Measurements from ENCODE around the gene ANO7.
"Not testable (repeated sequence)": the region's sequence is repeated elsewhere in the genome, so short reads cannot be mapped to it uniquely, and the experiment has no call there.

The ANO7 gene

DNA sequence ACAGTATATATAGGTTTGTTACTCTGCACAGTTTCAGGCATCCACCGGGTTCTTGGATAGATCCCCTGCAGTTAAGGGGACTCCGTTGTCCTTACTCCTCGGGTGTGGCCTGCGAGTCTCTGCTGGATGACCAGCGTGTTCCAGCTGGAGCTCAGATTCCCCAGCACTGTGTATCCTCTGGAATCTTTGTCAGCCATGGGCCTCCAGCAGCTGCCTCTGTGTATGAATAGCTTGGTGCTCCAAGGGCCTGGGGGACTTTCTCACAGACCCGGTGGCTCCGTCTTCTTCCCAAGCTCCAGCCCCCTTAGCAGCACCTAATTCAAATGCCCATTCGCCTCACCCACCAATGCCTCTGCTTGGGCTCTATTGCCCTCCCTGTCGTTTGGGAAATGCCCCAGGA, 6.3 kb downstream of the ANO7 start:
- DNase-seq, result no peak

DNA sequence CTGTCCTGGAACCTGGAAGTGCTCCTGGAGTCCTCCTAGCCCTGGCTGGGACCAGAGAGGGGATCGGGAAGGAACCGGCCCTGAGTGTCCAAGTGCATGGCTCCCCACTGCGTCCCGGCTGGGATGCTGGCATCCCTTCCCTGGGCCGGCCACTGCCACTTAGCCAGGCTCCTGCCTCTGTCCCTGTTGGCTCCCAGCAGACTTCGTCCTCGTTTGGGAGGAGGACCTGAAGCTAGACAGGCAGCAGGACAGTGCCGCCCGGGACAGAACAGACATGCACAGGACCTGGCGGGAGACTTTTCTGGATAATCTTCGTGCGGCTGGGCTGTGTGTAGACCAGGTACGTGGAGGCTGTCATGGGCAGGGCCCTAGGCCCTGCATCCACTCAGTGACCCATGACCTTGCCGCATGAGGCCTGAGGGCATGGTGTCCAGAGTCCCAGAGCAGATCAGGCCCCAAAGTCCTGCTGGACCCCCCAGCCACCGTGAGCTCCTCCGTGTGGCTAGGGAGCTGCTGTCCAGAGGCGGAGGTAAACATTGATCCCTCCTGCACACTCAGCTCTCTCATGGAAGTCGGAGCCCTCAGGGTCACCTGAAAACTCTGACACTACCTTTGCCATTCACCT, 7.1 kb downstream of the ANO7 start:
- DNase-seq, result no peak

DNA sequence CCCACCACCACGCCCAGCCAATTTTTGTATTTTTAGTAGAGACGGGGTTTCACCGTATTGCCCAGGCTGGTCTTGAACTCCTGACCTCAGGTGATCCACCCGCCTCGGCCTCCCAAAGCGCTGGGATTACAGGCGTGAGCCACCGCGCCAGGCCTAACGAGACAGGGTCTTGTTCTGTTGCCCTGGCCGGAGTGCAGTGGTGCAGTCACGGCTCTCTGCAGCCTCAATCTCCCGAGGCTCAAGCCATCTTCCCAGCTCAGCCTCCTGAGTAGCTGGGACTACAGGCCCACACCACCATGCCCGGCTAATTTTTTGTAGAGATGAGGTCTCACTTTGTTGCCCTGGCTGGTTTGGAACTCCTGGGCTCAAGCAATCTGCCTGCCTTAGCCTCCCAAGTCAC, 8.8 kb downstream of the ANO7 start:
- not testable (repeated sequence) for DNase-seq

DNA sequence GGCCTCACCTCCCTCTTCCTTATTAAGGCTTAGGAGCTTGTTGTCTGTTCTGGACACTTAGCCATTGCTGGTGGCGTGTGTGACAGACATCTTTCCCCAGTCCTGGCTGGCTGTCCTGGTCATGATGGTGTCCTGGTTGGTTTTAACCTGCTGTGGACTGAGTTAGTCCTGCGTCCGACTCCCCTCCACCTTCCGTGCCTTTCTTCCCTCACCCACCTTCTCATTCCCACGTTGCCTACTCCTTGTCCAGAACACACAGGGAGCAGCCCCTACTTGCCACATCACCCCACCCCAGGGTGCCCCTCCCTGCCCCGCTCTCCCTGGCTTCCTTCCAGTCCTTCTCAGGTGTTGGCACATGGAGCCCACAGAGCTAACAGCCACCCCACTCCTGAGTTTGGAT, 9.5 kb downstream of the ANO7 start:
- DNase-seq, result no peak

DNA sequence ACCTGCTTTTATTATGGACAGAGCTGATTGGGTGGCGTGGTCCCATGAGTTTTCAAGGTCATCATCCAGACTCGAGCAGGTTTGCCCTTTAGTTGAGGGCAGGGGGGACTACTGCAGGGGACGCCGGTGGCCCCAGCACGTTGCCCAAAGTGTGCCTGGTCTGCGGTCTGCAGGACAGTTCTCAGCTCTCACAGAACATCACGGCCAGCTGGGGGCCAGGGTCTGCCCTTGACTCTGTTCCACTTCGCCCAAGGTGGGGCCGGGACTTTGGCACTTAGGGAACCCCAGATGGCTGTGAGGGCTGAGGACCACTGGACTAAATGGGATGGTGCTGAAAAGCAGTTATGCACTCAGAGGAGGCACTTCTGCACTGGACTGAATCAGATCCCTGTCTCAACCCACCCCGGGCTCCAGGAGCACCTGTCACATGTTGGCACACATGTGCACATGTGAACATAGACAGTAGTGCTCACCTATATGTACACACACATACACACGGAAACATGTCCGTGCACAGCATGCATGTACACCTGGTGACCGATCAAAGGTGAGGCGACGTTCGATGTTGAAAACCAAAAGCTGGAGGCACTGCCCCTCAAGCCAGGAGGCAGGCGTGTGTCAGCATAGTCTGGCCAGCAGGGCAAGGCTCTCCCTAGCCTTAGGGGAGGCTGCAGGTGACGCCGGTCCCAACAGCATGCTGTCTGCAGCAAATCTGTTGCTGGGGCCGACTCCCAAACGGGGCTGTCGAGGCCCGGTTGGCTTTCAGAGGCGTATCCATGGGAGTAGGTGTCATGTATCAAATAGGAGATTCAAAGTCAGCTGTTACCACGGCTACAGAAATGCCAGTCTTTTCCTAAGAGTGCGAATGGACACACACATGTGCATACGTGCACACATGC, 10.2 kb downstream of the ANO7 start:
- DNase-seq, result peak; percentile 3

DNA sequence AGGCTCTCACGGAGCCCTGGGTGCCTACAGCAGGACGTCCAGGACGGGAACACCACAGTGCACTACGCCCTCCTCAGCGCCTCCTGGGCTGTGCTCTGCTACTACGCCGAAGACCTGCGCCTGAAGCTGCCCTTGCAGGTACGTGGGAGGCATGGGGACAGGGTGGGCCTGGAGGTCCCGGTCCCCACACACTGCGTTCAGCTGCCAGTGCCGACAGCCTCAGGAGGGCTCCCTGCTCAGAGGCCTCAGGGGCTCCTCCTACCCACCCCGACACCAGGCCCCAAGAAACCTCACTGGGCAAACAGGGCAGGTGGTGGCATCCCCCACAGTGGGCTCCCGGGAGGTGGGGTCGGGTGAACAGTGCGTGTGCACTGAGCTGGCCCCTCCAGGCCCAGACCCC, 10.8 kb downstream of the ANO7 start:
- peak; percentile 9 for DNase-seq

DNA sequence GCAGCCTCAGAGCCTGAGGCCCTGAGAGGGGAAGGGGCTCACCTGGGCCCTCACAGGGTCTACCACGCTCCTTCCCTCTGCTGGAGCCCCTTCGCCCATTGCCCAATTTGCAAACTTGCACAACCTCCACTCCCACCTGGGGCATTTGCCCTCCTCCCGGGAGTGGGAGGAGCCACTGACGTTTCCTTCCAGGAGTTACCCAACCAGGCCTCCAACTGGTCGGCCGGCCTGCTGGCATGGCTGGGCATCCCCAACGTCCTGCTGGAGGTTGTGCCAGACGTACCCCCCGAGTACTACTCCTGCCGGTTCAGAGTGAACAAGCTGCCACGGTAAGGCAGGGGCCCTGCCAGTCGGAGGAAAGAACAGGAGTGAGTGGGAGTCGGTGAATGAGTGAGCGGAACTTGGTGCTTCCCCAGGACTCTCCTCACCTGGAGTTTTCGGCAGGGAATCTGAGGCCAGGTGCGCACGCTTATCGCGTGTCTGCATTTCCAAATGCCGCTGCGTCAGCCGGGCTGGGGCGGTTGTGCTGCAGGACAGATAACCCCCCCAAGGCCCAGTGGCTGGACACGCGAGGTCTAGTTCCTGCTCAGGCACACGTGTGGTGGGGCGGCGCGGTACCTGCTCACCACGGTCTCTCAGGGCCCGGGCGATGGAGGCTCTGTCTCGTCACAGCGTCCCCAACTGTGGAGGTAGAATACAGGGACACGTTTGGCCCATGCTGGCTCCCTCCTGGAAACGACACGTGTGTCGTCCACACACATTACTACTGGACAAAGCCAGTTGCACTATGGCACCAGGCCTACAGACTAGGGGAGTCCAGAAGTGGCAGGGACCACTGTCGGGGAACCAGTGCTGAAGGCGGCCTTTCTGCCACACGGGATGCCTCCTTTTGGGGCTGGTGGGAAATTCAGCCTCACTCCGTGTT, 11.7 kb downstream of the ANO7 start:
- peak; percentile 4 for DNase-seq

DNA sequence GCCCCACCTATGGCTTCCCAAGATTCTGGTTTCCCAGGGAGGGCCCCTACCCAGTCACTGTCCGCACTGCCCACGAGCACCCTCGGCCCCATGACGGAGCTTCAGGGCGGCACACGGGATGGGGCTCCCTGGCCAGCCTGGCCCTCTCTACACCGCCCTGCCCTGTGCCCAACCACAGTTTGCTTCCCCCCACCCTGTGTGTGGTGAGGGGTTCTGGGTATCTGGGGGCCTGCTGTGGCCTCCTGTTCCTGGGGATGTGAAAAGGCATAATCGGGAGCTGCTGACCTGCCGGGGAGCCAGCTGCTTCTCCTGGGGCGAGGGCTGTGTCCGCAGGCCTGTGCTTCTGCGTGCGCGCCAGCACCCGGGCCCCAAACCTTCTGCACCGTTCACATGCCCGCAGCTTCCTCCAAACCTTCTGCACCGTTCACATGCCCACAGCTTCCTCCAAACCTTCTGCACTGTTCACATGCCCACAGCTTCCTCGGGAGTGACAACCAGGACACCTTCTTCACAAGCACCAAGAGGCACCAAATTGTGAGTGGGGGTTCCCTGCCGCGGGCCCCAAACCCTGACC, 12.4 kb downstream of the ANO7 start:
- no peak for DNase-seq

DNA sequence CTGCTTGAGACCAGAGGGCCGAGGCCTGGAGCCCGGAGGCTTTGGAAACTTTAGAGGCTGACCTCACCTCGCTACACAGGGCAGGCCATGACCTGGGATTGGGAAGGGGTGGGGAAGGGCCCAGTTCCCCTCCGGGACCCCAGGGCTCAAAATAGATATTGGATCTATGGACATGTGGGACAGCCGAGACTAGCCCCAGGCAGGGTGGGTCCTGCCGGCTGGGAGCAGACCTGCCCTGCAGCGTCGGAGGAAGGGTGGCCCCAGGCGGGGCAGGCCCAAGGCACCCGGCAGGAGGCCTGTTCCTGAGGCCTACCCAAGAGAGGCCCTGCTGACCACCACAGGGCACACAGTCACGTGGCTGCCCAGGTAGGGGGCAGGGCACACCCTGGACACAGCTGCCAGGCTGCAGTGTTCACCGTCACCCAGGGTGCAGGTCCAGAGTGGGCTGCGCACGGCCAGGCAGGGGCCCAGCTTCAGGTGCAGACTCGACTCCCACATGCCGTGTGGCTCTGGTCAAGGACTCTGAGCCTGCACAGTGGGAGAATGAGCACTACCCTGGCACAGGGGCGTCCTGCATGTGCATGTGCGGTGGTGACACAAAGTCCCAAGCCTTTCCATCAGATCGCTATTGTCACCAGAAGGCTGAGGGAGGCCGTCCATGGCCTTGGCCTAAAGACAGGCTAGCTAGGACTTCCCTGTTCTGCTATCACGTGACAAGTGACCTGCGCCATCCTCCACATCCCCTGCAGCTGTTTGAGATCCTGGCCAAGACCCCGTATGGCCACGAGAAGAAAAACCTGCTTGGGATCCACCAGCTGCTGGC, 13.2 kb downstream of the ANO7 start:
- no peak for DNase-seq

DNA sequence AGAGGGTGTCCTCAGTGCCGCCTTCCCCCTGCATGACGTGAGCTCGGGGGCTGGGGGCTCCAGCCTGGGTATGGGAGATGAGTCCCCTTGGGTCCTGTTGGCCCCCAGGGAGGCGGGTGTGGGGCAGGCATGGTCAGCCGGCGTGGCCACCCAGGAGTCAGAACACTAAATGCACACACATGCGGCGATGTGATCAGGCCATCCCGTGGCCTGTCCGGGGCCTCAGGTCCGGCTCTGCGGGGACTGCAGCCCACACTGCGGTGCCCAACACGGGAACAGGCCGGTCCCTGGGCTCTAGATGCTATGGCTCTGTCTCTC, 13.8 kb downstream of the ANO7 start:
- no peak for DNase-seq

DNA sequence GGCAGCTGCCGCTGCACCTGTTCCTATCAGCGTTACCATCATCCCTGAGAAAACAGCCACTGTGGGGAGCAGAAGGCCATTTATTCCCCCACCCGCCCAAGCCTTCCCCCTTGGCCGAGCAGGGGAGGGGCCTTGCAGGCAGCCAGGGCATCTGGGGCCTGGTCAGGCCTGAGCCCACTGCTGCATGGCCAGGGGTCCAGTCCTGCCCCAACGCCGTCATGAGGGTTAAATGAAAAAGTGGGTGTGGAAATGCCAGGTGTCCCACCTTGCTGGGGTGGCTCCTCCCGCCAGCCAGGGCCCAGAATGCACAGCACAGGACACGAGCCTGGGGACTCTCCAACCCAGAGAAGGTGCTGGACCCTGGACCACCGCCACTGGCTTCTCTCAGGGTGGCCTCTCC, 14.2 kb downstream of the ANO7 start:
- no peak for DNase-seq

DNA sequence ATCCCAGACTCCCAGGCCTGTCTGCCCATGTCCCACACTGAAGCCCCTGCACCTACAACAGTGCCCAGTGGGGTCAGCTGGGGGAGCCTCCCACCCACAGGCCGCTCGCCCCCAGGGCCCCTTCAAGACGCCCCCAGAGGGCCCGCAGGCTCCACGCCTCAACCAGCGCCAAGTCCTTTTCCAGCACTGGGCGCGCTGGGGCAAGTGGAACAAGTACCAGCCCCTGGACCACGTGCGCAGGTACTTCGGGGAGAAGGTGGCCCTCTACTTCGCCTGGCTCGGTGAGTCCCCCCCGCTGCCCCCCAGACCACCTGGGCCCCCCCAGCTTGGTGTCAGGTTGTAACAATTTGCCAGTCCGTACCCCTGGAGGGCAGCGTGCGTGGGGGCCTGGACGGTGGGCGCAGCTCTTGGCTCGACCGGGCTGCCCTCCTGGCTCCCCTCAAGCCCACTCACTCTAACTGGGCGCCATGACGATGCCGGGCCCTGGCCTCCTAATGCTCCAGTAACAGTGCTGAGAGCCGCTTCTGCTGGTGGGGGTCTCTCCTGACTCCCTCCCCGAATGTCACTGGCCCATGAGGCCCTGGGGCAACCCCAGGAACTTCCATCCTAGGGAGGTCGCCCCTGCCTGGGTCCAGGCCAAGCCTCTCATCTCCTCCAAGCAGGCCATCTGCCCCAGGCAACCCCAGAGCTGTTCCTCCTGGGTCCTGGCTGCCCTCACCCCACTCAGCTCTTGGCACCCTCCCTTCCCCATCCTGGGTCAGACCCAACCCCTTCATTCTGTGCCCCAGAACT, 14.9 kb downstream of the ANO7 start:
- DNase-seq, result no peak

DNA sequence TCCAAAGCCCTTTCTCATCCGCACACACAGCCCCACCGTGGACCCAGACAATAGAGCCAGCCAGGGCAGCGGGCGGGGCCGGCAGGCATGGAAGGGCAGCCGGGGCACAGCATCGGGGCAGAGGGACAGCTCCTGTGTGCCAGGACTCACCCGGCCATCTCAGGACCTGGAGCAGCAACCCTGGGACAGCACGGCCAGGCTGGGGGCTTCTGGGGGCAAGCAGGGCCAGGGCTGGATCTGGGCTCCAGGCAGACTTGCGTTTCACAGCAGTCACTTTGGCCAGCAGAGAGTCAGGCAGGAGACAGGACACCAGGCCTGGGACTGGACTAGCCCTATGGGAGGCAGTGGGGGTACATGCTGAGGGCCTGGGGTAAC, 15.5 kb downstream of the ANO7 start:
- DNase-seq, result no peak

DNA sequence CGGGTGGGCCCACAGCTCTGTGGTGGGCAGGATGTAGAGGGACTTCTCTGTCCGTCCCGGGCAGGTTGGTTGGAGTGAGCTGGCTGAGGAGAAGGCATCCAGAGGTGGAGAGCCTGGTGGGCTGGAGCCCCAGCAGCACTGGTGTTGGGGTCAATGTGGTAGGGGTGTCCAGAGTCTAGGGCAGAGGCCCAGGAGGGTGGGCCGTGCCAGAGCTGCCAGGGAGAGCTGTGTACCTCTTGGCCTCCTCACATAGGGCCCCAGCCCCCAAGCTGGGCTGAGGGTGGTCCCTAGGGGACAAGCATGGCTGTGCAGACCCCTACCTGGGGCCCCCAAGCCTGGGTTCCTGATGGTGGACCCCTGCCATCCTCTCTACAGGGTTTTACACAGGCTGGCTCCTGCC, 16.0 kb downstream of the ANO7 start:
- DNase-seq, result no peak

DNA sequence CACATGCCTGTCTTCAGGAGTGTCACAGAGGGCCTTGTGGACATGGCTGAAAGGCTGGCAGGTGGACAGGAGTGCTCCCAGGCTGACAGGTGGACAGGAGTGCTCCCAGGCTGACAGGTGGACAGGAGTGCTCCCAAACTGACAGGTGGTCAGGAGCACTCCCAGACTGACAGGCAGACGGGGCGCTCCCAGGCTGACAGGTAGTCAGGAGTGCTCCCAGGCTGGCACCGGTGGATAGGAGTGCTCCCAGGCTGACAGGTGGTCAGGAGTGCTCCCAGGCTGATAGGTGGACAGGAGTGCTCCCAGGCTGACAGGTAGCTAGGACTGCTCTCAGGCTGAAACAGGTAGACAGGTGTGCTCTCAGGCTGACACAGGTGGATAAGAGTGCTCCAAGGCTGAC, 16.6 kb downstream of the ANO7 start:
- no peak for DNase-seq

DNA sequence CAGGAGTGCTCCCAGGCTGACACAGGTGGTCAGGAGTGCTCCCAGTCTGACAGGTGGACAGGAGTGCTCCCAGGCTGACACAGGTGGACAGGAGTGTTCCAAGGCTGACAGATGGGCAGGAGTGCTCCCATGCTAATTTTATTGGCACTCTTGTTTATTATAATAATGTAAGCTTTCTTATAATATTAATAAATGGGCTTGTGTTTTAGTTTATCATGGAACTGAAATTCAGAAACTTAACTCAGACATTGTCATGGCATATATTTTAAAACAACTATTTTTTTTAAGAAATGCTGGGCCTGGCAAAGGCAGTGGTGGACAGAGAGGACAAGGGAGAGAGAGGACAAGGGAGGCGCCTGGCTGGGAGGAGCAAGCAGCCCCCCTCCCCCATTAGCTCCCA, 18.7 kb downstream of the ANO7 start:
- DNase-seq, result no peak

DNA sequence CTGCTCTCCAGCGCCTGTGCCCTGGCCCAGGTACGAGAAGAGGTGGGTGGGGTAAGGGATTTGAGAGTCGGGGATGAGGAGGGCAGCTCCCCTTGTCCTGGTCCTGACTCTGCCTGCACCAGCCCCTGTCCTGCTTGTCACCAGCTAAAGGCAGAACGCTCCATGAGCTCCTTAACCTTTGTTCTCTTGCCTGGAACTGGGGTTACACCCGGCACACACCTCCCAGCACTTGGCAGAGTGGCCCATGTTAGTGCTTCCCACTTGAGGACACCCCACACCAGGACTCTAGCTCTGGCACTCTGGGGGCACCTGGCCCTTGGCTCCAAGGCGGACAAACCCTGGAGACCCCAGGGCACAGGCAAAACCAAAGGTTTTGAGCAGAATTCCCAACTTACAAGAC, 19.2 kb downstream of the ANO7 start:
- DNase-seq, result no peak

DNA sequence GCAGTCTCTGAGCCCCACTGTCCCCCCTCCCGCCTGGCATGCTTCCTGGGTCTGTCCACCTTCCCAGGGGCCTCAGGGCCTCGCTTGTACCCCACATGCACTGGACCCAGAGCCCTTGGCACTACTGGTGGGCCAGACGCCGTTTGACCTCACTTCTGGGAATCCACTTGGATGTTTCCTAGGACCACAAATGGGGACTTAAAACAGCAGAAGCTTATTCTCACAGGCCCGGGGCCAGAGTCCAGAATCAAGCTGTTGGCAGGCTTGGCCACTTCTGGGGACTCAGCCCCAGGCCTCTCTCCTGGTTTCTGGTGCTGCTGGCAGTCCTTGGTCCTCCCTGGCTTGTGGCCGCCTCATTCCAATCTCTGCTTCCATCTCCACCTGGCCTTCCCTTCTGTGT, 19.6 kb downstream of the ANO7 start:
- no peak for DNase-seq

DNA sequence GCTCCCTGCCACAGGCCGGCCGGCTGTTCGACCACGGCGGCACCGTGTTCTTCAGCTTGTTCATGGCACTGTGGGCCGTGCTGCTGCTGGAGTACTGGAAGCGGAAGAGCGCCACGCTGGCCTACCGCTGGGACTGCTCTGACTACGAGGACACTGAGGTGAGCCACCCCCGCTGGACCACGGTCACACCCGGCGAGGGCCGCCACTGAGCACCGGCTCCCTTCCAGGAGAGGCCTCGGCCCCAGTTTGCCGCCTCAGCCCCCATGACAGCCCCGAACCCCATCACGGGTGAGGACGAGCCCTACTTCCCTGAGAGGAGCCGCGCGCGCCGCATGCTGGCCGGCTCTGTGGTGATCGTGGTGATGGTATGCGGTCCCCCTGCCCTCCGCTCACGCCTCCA, 20.8 kb downstream of the ANO7 start:
- DNase-seq, result no peak

DNA sequence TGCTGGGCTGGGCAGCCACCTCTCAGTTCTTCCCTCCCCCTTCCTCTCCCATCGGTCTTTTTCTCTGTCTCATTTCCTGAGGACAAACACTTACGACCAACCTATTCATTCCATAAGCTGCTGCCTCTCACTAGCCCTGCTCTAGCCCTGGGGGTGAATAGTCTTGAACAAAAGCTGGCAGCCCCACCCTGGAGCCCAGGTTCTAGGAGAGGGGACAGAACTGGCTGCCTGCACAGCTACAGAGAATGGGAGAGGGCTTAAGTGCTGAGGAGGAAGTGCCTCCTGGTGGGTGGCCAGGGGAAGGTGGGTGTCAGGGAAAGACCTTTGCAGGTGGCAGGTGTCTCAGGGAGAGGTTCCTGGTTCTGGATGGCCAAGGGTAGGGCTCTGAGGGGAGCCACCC, 22.8 kb downstream of the ANO7 start:
- DNase-seq, result no peak

DNA sequence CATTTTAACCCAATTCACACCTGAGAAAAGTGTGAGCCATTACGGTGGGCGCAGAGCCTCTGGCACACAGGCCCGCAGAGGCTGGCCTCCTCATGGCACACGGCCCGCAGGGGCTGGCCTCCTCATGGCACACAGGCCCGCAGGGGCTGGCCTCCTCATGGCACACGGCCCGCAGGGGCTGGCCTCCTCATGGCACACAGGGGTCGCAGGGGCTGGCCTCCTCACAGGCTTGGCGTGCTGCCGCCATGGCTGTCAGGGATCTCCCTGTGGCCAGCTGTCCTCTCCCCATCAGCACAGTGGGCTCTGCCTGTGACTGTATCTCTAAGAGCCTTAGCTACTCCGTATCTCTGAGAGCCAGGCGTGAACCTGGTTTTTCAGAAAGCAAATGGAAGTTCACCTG, 24.6 kb downstream of the ANO7 start:
- no peak for DNase-seq

DNA sequence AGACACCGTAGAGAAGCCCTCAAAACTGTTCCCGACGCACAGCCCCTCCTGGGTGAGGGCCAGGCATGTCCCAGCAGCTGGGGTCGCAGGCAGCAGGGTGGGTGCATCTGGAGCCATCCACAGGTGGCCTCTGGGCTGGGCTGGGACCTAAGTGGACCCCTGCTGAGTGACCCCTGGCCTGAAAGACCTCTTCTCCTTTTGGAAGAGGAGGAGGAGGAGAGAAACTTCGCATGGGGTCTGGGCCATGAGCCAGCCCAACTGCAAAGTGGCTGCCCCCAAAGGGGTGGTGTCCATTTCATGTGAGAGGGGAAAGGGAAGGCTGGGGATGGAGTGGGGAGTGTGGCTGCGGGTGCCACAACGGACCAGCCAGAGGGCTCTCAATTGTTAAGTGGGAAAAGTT, 25.1 kb downstream of the ANO7 start:
- DNase-seq, result no peak

Measured in right hindlimb (tissue), 1 donor.